DMS79 treated with DMSO at 0.1 percent for 48 hours (cell line): Measurements from ENCODE around the gene RBM47.

Experiments
- DNase-seq: peaks from one replicate; lab custom pipeline; 2025; lab: John Stamatoyannopoulos, UW

The RBM47 gene

DNA sequence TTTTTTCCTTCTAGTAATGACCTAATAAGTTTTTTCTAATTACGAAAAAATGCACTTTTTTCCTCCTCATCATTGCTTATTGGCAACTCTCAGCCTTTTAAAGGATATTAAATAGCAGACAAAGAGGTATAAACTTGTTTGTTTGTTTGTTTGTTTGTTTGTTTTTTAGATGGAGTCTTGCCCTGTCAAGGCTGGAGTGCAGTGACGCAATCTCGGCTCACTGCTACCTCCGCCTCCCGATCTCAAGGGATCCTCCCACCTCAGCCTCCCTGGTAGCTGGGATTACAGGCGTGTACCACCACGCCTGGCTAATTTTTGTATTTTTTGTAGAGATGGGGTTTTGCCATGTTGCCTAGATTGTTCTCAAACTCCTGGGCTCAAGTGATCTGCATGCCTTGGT lies 6.0 kb downstream of the RBM47 start:
- no peak for DNase-seq

GRCh38 chr4:40622913-40623312 lies 6.8 kb downstream of the RBM47 start:
- no peak for DNase-seq

DNA sequence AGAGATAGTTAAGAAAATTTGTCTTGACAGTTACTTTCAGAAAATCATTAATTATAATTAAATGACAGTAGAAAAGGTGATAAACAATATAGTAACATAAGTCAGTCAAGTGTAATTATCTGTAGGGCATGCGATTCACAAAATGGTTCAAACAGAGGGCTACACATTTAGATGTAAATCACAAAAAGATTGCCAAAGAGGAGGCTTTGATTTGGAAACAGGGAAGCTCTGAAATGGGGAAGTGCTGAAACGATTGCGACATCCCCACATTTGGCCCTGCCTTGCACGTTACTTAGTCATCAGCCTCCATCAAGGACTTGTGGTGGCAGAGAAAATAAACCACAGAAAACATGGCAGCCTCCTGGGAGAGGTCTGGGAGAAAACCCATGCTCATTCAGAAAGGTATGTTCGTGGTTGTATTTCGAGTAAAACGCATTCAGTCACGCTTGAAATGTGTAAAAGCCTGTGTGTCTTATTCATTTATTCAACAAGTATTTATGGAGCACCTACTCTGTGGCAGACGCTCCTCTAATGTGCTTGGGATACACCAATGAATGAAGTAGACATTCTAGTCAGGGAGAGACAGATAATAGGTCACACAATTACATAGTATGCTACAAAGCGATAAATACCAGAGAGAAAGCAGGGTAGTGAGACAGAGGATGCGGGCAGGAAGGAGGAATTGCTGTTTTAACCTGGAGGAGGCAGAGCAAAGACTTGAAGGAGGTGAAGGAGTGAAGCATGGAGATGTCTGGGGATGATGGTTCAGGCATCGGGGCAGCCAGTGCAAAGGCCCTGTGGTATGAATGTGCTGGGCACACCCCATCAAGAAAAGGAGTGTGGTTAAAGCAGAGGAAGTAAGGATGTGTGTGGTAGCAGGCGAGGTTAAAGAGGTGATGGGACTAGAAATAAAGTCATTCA lies 7.8 kb downstream of the RBM47 start:
- no peak for DNase-seq

- no peak for DNase-seq
Observed at GRCh38 chr4:40621229-40621591, 8.5 kb downstream of the RBM47 start.

DNA sequence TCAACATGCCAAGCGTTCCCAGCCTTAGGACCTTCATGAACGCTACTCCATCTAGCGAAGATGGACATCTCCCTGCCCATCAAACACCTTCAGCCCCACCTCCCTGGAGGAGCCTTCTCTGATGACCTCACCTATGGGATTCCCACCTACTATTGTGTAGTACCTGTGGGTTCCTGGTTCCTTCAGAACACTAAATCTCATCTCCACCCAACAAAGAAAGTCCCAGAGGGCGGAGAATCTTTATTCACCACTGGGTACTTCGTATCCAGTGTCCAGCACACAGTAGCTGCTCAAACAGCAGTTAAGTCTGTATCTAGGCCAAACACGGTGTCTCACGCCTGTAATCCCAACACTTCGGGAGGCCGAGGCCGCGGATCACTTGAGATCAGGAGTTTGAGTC lies 10.1 kb downstream of the RBM47 start:
- no peak for DNase-seq

DNA sequence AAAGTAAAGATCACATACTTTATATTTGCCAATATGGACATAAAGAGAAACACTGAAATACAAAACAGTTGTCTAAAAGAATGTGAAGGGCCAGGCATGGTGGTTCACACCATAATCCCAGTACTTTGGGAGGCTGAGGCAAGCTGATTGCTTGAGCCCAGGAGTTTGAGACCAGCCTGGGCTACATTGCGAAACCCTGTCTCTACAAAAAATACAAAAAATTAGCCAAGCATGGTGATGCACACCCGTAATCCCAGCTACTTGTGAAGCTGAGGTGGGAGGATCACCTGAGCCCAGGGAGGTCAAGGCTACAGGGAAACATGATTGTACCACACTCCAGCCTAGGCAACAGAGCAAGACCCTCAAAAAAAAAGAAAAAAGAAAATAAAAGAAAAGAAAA lies 11.8 kb downstream of the RBM47 start:
- no peak for DNase-seq

DNA sequence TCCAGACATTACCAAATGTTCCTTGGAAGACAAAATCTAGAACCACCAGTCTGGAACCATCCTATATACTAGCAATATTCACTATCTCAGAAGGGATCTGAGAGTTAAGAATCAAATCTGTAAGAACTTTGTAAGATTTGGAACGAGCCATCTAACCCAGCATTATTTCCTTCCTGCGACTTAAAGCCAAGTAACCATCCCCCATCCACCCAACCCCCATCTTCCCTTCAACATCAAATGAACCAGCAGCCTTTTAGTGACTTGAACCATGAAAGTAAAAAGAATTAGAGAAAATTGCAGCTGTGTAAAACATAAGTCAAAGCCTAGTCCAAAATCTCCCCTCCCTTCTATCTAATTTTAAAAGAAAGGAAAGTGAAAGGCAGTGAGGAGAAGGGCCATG lies 15.6 kb downstream of the RBM47 start:
- no peak for DNase-seq

DNA sequence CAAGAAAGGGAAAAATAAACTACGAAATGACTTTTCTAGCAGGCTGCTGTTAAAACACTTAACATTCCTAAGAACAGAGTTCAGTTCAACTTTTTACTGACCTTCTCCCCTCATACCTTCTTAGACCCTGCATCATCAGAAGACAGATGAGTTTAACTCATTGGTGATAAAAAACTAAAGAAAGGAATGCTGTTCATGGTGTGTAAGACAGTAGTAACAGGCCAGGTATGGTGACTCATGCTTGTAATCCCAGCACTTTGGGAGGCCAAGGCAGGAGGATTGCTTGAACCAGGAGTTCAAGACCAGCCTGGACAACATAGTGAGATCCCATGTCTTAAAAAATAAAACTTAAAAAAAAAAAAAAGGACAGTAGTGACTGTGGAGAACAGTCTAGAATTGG lies 16.2 kb downstream of the RBM47 start:
- no peak for DNase-seq

DNA sequence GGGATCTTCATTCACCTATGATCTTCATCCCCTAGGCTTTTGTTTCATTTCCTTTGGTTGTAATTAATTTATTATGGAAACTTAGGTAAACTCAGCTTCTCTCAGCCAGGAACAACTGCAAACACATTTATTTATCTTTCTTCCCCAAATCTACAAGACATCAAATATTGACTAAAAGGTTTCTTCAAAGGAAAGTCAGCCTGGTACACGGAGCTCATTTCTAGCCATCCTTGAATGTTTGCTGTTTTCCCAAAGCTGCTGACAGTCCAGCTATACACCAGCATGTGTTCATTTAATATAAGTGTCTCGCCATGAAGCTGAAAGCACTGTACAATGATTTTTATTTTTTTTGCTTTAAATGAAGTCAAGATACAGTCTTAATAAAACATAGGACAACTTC lies 16.8 kb downstream of the RBM47 start:
- no peak for DNase-seq

- DNase-seq, result no peak
Observed at GRCh38 chr4:40612283-40612682, 17.4 kb downstream of the RBM47 start.

- no peak for DNase-seq
Observed at GRCh38 chr4:40608628-40609027, 21.0 kb downstream of the RBM47 start.

GRCh38 chr4:40607221-40607620 lies 22.4 kb downstream of the RBM47 start:
- DNase-seq, result no peak

- no peak for DNase-seq
Observed at GRCh38 chr4:40606239-40606767, 23.4 kb downstream of the RBM47 start.

- no peak for DNase-seq
Observed at GRCh38 chr4:40603281-40603680, 26.4 kb downstream of the RBM47 start.

DNA sequence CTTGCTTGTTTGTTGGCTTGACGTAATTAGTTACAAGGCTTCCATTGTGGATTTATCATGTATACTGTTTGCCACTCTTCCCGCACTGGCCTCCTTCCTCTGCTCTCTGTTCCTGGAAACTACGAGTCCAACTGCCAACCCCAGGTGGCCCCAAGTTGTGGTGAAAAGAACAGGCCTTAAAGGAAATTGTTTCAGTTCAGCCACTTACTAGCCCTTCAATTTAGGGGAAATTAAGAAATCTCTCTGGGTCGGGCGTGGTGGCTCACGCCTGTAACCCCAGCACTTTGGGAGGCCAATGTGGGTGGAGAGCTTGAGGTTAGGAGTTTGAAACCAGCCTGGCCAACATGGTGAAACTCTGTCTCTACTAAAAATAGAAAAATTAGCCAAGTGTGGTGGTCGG lies 28.0 kb downstream of the RBM47 start:
- no peak for DNase-seq

- no peak for DNase-seq
Observed at GRCh38 chr4:40600850-40601249, 28.8 kb downstream of the RBM47 start.

DNA sequence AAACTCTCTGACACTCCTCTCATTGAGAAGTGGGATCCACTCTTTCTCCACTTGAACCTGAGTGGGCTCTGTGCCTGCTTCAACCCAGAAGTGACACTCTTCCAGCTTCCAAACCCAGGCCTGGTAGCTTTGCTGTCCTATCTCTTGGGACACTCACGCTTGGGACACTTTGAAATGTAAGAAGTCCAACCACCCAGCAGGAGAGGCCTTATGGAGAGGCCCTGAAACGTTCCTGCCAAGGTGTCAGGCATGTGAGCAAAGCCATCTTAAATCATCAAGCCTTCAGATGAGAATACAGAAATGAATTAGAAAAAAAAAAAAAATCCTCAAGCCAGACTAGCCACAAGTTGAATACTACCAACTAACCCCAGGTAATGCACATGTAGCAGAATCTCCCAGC lies 30.2 kb downstream of the RBM47 start:
- no peak for DNase-seq

- DNase-seq, result no peak
Observed at GRCh38 chr4:40596522-40596921, 33.1 kb downstream of the RBM47 start.

GRCh38 chr4:40595981-40596380 lies 33.7 kb downstream of the RBM47 start:
- no peak for DNase-seq

DNA sequence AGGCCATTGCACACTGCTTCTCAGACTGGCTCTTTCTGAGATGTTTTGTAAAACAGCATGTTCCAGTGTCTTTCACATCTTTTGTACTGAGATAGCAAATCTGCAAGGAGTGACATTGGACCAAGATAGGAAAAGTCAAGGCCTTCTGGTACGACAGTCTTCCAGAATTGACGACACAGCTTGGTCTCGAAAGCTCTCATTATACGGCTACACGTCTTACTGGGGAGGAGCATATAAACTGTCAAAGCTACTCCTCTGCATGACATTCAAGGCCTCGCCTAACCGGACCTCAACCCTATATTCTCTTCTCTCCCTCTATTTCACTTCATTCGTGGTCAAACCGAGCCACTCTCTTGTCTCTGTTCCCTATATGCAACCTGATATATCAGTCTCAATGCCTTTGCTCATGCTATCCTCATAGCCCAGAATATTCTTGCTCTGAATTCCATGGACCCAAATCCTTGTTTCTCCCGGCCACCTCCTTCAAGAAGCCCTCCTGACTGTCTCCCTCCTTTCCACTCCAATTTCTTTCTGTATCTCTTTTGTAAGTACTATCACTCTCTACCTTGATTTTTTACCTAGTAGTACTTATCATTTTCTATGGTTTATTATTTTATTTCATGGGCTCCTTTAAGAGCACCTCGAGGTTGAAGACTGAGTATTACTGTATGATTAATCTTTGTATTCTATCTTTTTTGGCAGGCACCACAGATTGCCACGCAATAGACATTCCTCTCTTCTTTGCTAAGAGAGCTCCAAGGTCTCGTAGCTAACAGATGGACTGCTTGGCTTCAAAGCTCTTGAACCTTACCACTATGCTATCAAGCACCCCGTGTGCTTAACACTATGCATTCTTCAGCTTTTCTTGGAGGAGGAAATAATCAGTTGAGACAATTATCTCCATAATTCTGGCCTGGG lies 35.1 kb downstream of the RBM47 start:
- DNase-seq, result no peak

GRCh38 chr4:40592034-40592433 lies 37.6 kb downstream of the RBM47 start:
- no peak for DNase-seq

DNA sequence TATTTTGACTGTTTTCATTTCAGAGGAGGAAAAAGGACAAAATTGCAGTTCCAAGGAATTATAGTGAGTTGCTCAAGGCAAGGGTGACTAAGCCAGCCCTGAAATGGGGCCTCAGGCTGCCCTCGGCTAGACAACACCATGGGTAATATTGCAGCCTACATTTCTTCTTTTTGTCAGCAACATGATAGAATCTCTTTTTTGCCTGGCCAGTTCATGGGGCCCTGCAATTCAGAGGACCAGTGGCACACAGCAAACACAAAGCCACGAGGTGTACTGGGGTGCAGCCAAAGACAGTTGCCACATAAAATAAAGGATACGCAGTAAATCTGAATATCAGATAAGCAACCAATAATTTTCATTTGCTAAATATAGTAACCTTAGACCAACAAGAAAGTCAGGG lies 41.8 kb downstream of the RBM47 start:
- no peak for DNase-seq

DNA sequence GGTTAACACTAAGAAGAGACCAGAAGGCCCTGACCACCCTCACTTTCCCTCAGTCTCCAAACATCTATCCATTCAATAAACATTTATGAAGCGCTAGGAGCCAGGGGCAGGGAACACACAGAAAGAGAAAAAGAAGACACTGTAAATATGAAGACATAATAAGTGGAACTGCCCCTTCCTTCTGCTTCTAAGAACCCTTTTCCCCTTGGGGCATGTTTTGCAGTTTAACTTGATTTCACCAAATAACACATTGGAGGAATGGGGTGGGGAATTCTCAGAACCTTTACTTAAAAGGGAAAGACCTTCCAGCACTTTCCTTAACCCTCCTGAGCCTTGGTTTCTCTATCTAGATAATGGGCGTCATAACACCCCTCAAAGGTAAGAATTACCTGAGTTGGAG lies 42.3 kb downstream of the RBM47 start:
- DNase-seq, result no peak
